NCI-H2227 treated with DMSO at 0.1 percent for 48 hours (cell line): ENCODE measurements around the gene KCNMA1.

ENCODE experiments used
- DNase-seq: peaks from one replicate; lab custom pipeline; 2025; lab: John Stamatoyannopoulos, UW

KCNMA1 gene

DNA sequence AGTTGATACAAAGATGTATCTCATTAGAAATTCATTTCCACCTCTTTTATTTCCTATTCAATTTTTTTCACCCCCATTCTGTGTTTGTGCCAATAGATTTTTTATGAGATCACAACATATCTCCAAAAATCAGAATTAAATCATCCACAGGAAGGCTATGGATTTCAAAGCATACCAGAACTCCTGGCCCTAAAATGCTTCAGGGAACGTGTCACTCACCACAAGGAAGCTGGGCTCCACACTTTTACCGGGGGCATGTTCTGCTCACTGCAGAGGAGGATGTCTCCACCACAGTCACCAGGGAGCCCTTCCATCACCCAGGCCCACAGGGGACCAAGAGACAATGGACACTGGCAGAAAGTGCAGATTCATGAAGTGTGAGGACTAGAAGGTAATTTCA lies 456.8 kb downstream of the KCNMA1 start:
- no peak for DNase-seq

DNA sequence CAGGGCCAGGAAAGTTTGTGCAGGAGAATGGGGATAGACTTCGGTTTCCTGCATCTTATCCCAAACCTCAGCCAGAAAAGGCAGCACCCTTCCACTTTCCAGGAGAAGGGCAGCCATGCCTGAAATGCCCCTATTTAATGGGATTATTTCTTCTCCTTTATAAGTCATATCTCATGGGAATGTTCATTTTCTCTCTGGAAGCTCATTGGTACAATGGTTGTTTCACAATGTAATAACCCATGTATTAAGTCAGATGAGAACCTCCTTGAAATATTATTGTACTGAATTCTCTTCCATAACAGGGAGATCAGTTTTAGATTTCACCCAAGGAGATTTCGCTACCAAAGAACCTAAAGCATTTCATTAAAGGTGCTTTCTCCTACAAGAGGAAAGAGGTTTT lies 457.5 kb downstream of the KCNMA1 start:
- no peak for DNase-seq

DNA sequence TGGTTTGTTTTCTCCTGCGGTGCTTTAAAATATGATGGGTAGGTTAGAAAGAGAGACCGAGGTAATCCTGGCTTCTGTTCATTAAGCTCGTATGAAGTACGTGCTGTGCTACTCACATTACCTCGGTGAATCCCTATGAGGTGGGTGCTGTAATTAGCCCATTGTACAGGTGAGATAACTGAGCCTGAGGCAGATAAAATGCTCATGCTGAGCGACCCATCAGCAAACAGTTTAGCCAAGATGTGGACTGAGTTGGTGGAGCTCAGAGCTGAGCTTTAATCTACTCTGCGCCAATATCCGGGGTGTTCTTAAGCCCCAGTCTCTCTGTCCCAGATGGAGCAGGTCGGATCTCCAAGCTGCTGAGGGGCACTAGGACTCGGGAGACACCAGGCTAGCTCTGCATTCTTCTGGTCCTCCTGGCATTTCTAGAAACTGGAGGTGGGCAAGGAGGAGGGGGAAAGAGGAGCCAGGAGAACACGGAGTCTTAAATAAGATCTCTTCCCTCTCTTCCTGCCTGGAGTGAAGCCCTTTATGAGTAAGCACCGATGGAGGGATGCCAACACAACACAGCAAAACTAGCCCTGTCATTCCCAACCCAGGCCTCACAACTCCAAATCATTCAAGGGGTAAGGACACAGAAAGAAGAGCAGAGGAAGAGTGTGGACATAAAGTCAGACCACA lies 458.5 kb downstream of the KCNMA1 start:
- DNase-seq, result no peak

DNA sequence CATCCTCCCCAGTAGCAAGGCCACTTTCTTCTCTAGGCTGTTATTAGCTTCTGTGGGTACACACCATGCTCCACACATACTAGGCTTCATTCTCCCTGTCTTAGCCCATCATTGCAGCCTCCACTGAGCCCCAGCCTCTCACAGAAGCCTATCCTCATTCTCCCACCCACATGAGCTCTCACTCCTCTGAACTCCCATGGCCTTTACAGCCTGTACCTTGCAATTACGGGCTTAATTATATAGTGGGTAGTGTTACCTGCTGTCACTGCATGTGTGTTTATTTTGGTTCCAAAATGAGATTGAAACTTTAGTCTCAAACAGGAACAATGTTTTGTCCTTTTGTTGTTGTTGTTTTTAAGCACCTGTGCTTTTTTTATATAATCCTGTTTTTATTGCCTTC lies 460.0 kb downstream of the KCNMA1 start:
- DNase-seq, result peak; percentile 62

DNA sequence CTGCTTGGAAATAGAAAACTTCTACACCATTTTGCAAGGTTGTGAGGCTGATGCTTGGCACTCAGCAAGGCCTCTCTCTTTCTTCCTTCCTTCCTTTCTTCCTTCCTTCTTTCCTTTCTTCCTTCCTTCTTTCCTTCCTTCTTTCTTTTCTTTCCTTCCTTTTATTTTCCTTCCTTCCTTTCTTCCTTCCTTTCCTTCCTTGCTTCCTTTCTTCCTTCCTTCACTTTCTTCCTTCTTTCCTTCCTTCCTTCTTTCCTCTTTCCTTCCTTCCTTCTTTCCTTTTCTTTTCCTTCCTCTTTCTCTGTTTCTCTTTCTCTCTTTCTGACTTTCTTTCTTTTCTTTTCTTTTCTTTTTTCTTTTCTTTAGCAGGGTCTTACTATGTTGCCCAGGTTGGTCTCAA lies 460.4 kb downstream of the KCNMA1 start:
- DNase-seq, result no peak

DNA sequence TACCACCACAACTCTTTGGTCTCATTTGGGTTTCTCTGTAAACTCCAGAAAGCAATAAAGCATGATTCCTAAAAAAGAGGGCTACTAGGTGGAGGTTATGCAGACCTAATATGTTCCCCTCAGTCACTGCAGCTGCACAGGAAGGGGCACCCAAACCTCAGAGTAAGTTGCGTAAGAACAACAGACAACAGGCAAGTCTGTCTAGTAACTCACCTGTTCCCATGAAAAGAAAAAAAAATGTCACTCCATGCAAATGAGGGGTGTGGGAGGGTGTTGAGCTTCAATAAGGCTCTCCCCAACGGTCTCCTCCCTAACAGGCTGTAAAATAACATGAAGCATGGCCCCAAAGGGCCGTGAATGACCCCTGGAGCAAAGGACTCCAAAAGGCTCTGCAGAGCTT lies 461.4 kb downstream of the KCNMA1 start:
- no peak for DNase-seq

DNA sequence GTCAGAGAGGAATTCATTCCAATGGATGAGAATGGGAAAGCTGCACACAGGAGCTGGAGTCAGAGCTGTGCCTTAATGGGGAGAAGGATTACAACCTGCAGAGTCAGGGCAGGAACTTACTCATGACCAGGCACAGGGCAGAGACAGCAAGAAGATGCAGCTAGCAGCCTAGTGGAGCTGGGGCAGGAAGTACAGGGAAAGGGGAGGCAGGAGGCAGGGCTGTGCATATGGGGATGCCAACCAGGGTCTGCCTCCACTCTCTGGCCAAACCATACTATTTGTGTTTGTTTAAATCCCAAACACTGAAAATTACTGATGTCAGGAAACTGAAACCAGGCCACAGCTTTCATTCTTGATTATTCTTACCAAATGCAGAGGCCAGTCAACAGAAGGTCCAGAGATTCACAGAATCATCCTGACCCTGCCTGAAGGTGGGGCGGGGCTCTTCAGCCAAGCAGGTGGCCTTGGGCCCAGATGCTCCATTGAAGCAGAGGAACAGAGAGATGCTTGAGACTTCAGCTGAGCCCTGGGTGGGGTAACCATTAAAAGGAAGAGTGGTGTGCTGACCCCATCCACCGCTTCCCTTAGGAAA lies 461.9 kb downstream of the KCNMA1 start:
- DNase-seq, result no peak

DNA sequence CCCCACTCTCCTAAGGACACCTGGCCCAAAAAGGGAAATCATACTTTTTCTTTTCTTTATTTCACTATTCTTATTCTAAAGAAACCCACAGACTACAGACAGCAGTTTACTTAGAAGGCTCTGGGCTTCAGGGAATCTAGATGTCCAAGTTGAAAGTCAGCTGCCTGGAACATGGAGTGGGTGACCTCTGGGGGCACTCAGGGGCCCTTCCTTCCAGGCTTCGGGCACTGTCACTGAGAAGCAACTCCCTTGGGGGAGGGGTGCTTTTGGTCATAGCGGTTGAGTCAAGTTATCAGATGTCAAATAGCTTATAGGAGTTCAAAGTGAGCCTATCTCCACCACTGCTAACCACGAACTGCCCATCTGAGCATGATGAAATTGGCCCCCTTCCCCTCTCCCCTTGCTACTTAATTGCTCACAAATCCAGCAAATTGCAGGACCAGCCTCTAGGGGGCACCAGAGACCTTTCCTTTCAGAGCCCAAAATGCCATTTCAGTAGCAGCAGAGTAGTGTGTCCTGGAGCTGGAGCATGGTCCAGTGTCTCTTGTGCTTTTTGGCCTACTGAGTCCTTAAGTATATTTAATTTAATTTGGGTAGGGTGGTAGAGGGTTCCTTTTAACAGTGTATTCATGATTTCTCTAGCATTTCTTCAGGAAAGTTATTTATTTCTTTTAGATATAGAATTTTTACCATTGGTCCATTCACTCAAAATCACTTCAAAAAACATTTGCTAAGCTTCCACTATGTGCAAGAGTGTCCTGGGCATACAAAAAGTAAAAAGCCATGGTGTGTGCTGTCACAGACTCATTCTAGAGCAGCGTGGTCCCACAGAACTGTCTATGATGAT lies 463.8 kb downstream of the KCNMA1 start:
- peak; percentile 73 for DNase-seq

DNA sequence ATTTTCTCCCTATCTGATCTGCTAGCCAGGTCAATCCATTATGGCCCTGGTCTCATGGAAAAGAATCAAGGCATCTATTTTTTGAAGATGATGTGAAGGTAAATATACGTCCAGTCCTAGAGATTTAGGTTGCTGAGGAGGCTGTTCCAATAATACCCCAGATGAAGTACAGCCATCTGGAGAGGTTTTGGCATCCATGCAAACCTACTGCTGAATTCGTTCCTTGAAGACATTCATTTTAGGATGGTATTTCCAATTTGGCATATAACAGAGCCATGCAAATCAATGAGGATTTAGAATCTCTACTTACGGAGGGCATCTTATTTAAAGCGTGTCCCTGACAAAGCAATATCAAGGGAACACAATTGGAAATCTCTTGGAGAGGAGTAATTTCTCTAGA lies 465.5 kb downstream of the KCNMA1 start:
- no peak for DNase-seq

DNA sequence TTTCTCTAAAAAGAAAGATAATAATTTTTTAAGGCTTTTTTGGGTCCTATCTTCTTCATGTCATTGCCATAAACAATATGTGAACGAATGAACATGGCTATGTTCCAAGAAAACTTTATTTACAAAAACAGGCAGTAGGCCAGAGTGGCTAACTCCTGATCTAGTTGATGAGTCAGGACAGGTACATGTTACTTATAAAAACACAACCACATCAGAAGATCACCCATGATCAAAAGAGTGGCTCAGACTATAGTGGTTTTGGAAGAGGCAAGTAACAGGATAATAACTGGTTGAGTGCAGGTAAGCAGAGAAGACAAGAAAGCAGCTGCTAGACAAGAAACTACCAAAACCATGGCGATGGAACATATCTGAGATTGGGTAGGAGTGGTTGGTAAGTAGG lies 468.7 kb downstream of the KCNMA1 start:
- no peak for DNase-seq

DNA sequence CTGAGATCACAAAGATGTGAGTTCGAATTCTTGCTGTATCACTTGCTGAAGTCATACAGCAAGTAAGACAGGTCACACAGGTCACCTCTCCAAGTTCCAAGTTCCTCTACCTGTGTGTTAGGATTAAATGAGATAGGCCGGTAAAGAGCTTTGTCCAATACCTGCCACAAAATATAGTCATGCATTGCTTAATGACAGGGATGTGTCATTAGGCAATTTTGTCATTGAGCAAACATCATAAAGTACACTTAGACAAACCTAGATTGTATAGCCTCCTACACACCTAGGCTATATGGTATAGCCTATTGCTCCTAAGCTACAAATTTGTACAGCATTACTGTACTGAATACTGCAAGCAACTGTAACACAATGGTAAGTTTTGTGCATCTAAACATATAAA lies 469.4 kb downstream of the KCNMA1 start:
- DNase-seq, result no peak

DNA sequence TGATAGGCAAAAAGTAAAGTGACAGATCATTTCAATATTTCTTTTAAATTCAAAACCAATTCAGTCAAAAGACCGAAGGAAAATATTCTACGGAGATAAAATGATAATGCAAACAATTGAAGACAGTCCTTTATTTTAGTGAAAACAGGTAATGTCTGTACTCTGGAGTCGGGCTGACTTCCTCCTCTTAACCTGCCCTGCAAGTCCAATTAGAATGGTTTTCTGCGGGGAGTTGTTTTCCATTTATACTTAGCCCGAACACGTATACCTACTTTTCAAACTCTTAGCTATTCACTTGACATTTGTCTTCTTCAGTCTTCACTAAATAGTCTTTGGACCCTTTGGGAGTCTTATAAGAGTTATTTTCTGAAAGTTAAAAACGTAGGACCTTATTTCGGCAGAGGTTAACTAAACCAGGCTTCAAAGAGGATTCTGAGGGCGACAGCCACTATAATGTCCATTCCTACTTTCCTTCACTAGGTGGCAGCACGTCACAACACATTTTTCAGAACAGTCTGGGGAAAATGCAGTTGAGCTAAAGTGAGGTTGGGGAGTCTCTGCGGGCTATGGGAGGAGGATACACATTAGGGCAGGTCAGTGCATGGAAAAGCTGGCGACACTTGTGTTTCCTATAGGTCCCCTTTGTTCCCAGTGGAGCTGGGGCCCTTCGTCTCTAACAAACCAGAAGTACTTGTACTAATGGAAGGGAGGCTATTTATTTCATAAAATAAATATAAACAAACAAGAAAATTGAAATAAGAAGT lies 472.0 kb downstream of the KCNMA1 start:
- peak; percentile 65 for DNase-seq

DNA sequence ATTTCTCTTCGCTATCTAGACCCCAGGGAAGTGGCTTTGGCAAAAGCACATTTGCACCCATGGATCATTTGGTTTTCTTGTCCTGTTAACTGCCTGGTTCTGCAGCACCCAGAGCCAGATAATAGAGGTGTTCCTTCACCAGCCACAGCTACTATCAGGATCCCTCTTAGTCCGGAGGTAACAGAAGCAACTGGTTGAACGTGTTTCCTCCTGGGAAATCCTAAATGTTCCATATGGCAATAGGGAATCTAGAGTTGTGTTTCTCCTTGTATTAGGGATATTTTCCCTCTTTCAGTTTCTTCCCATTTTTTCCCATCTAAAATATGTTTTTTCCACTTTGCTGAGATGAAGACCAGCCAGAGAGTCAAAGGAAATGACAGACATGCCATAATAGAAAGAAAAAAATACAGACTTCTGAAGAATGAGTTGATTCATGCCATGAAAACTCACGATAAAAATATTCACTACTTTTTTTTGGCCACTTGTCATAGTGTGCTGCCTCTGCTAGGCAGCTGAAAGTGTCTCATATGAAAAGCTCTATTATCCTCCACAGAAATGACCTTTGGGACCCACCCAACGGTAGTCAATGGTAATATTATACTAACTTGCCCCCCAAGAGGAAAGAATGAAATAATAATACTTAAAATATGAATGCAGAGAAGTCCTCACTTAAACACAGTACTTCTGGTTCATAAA lies 472.8 kb downstream of the KCNMA1 start:
- DNase-seq, result no peak

DNA sequence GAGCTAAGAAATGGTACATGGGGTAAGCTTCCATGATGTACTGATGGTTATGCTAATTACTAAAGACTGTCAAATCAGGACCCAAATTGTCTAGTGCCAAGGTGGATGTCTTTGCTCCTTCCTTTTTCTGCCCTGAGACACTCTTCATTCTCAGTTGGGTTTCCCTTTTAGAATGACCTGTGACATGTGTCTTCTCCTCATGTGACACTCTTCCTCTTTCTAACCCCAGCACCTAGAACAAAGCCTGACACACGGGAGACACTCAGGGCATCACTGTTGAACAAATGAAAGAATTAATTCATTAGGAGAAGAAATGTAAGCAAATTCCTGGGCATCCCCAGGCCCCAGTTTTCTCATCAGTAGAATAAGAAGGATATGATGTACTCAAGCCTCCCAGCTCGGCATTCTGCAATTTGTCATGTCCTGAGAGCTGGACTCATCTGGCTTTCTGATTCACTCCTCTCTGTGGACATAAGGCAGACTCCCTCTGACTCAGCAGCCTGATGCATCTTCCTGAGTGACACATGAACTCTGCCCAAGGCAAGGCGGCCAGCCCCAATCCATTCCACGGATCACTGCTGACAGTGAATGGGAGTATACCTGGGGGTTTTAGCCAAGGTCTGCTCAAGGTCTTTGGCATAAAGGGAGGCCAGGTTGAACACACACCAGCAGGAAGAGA lies 473.8 kb downstream of the KCNMA1 start:
- DNase-seq, result no peak

DNA sequence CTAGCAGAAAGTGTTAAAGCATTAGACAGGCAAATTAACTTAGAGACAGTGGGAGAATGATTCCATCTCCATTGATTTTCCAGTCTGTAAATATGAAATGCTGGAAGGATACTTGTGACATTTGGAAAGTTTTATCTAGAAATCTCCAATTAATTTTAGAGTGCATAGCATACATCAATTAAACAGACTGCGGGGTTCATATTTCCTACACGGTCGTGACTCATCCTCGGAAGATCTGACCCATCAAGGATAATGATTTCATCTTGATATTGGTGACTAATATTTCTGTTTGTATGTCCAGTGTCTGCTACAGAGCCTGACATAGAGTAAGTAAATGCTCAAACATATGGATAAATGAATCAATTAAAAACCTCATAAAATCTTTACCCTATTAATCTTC lies 474.9 kb downstream of the KCNMA1 start:
- DNase-seq, result no peak

DNA sequence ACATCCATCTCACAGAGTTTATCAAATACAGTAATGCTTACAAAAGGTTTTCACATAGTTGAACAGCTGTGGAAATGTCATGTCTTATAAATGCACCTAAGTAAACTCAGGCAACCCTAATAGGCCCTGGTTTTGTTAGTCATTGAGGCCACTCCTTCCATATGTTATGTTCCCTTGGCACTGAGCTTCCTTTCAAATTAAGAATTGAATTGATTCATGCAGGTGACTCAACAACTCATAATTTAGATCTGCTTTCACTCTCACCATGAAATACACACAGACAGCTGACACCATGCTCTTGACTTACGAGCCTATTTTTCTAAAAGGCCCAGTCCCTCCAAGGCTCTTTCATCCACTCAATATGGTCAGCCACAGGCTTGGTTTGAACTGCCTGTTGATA lies 476.9 kb downstream of the KCNMA1 start:
- DNase-seq, result no peak

DNA sequence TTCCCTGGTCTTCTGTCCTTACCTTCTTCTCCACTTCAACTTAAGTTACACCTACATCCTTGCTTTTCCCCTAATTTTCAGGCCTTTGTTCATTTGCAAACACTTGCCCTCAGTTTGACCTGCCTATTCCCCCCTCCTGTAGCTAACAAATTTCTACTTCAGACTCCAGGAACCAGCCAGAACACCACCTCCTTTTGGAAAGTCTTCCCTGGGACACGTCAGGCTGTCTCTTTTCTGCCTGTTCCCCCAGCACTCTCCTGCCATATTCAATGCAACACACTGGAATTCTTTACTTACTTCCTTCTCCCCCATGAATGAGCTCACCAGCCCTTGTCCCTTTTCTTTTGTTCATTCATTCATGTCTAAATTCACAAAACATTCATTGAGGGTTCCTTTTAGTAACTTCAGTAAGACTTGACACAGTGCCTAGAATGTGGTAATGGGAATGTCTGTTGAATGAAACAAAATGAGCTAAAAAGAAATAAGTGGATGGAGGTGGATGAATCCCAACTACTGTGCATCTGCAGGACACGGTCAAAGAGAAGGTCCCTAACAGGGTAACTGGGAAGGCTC lies 478.0 kb downstream of the KCNMA1 start:
- DNase-seq, result no peak

DNA sequence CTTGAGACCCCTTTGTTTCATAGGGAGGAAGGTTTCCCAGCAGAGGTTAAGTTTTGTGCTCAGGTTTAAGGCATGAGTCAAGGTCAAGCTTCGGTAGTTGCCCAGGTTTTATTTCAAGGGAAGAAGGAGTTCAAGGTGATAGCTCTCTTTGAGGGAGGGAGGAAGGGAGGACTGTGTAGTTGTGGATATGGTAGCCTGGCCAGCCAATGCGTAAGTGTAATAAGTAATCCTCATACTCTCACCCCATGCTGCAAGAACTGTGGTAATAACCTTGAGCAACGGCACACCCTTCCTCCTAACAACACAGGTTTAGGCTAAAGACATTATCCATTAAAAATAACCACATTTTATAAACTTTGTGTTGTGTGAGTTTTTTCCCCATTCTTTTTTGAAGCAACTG lies 478.9 kb downstream of the KCNMA1 start:
- DNase-seq, result no peak

DNA sequence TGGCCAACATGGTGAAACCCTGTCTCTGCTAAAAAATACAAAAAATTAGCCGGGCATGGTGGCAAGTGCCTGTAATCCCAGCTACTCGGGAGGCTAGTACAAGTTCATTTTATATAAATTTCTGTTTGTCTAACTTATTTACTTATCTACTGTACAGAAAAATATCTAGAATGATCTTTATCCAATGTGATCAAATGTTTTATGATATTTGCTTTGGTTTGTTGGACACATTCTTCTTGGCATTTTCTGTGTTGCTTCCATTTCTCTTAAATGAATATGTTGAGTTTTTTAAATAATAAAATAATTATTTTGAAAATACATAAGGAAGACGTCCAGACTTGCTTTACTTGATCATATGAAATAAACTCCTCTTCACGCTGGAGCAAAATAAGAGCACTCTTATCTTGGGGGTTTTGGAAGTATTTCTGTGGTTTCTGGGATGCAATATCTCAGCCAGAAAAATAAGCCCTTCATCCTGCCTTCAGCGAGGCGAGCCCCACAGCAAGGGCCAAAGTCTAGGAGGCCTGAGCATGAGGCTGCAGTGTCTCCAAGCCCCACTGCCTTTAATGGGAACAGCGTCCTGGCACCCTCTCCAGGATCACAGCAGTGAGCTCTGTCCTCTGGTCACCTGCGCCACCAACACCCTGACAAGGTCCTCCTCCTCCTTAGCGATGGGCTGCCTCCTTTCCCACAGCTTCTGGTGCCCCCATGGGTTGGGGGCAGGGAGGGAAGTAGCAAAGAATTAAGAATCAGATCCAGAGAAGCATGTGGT lies 480.2 kb downstream of the KCNMA1 start:
- no peak for DNase-seq

DNA sequence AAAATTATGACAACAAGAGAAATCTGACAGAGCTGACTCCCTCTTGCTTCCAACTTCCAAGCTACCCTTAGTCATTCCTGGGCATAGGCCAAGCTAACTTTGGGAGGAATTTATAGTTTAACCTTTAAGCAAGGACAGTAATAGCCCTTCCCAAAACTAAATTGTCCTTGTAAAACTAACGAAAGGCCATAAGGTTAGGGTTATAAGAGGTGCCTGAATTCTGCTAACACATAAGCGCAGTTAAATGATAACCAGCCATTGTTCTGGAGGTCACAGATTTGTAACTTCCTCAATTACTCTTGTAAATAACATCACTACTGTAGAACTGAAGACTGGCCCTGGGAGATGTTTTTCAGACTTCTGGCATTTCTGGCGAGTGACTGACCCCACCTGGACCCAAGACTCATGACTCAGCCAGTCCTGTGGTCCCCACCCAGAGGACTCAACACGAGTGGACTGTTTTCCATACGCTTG lies 481.2 kb downstream of the KCNMA1 start:
- DNase-seq, result no peak
